HG03571 (cell line): ENCODE results near the gene VPS4A.

Experiments
- ATAC-seq: cut with Tn5 transposase; IDR thresholded peaks from one replicate; pipeline ENCODE4 v1.9.1; 2021; ENCODE audit not compliant: unreplicated experiment

Gene VPS4A

DNA sequence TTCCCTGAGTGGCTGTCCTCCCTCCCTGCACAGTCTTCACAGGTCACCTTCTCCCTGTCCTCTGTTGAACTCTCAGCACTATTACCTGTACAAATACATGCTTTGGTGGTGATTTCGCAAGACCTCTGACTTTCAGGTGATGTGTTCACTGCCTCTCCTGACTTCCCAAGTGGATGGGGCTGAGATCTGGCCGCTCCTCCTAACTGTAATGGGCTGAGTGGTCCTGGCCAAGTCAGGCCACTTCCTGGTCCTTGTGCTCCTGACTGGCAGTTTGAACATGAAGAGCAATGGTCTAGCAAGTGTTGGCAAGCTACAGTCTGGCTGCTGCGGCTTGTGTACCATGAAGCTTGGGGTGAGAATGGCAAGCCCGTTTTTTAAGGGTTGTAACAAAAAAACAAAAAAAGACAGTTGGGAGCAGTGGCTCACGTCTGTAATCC is 52.1 kb downstream of the VPS4A start:
- ATAC-seq, result no peak

DNA sequence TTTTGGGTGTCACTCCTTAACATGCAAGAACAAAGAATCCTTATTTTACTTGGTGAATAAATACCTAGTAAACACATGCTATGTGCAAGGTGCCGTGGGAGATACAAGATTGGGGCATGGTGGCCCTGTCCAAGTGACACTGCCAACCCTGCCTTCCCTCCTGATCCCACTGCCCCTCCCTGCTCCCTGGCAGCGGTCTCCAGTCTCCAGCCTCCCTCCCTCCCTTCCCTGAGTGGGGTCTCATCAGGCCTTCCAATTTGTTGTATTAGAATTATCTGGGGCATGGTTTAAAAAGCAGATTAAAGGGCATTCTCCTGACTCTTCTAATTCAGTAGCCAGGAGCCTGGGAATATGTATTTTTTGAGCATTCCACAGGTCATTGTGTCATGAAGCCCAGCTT is 52.9 kb downstream of the VPS4A start:
- no peak for ATAC-seq

DNA sequence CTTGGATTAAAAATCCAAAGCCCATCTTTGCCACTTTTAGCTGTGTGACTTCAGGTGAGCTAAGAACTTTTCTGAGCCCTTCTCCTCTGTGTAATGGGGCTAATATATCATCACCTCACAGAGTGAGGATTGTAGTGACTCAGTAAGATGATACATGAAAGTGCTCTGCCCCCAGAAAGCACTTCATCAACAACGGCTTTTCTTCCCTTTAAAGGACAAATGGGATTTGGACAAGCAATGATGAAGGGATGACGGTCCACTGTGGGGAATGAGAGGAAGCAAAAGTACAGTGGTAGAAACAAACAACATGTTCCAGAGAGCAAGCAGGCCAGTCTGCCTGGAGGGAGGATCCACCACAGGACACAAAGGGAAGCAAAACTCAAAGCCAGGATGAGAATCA is 54.8 kb downstream of the VPS4A start:
- no peak for ATAC-seq

DNA sequence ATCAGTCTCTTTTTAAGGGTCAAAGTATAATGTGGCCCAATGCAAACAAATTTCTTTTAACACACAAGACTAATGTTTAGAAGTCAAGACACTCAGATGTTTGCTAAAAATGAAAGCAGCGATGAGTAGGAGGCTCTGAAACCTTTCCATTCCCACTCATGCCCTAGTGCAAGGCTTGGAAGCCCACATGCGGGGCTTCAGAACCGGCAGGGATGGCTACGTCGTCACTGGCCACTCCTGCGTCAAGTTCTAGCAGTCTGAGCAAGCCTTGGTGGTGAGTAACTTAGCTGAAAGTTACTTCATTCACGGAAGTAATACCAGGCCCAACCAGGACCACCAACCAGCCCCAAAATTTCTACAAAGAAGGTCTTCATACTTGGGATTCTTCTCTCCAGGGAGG is 55.3 kb downstream of the VPS4A start:
- ATAC-seq, result no peak

DNA sequence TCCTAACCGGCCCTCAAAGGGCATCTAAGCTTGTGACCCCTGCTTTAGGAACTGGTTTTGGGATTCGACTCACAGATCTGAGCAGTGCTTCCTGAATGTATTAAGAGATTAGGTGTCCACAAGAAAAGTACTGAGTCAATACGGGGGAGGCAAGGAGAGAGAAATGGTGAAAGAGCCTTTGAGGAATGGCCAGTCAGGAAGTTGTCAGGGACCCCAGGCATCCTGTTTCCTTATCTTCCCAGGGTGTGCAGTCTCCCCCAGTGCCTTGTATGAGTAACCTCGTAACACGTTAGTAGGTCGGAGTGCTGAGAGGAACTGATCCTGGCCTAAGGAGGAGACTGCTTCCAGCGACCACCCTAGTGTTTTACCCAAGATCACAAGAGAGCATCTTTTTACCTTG is 56.8 kb downstream of the VPS4A start:
- no peak for ATAC-seq

DNA sequence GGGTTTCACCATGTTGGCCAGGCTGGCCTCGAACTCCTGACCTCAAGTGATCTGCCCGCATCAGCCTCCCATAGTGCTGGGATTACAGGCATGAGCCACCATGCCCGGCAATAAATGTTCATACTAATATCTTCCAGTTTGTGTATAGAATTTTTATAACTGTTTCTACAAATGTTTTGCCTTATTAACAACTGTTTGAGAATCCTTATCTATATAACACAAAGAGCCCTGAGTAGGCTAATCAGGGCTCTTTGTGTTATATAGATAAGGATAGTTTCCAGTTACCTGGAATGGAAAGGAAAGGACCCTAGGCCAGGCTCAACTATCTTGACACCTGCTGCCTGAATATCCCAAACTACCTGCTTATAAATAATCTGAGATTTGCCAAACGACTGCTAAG is 57.7 kb downstream of the VPS4A start:
- ATAC-seq, result no peak

DNA sequence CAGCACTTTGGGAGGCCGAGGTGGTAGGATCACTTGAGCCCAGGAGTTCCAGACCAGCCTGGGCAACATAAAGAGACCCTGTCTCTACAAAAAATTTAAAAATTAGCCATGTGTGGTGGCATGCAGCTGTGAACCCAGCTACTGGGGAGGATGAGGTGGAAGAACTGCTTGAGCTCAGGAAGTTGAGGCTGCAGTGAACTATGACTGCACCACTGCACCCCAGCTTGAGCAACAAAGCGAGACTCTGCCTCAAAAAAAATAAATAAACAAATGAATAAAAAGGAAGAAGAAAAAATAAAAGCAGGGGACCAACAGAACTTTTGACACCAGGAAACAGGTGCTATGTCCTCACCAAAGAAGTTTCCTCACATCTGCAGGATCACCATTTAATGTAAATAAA is 60.4 kb downstream of the VPS4A start:
- ATAC-seq, result no peak

DNA sequence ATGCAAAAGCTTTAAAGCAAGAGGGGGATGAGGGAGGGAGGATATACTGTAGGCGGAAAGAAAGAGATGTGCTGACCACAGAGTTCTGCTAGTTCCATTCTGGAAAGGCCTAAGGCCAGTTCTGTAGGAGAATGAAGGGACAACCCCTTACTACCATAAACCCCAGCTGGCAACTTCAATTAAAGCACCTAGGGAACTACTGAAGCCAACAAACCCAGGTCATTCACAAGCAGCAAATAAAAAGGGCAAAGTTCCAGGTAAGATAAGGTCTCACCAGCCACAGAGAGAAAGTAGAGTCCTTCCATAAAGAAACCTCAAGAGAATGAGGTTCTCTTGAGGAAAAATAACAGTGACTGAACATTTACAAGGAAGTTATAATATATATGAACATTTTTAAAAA is 61.9 kb downstream of the VPS4A start:
- no peak for ATAC-seq
